Measurements from ENCODE around the gene SEMA5B.

DNA sequence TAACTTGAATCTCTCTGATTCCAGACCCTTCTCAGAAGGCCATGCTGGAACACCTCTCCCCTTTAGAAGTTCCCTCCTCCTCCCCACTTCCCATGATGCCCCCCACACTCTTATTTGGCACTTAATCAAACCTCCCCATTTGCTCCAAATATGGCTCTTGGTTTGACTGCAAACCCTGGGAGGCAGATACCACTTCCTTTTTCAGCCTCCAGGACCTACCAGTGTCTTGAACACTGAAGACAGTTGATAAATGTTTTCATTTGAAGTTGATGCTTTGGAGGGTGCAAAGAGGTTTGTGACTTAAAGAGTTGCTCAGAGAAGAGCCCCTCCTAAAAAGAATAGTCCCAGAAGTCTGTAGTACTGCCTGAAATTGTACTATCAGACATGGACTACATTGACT lies 61.5 kb downstream of the SEMA5B start:
- no peak for TF ChIP-seq FOXM1 (IDR thresholded peaks at IDR 0.05; ENCODE audit: borderline replicate concordance)
- TF ChIP-seq SP1 (IDR thresholded peaks at IDR 0.05), result no peak
- TF ChIP-seq FOXA1 (IDR thresholded peaks at IDR 0.05), result no peak
- TF ChIP-seq FOXK2 (IDR thresholded peaks at IDR 0.05), result no peak
- TF ChIP-seq BHLHE40 (IDR thresholded peaks at IDR 0.05; ENCODE audit: borderline replicate concordance), result no peak
- no peak for TF ChIP-seq SUZ12 (IDR thresholded peaks at IDR 0.05)
- no peak for TF ChIP-seq HDGF (IDR thresholded peaks at IDR 0.05; ENCODE audit: borderline replicate concordance)
- no peak for TF ChIP-seq CTBP1 (IDR thresholded peaks at IDR 0.05; ENCODE audit: borderline replicate concordance)
- no peak for TF ChIP-seq PKNOX1 (IDR thresholded peaks at IDR 0.05)
- TF ChIP-seq L3MBTL2 (conservative IDR thresholded peaks at IDR 0.05), result no peak
- no peak for TF ChIP-seq NFRKB (IDR thresholded peaks at IDR 0.05)

Data from HEK293T (cell line).